NCI-H510A treated with DMSO at 0.1 percent for 48 hours (cell line): Measurements from ENCODE around the gene UBE2F.
A peak's percentile ranks its signal among the peaks of the same experiment; 100 is the strongest.
"Not testable (repeated sequence)": the region's sequence is repeated elsewhere in the genome, so short reads cannot be mapped to it uniquely, and the experiment has no call there.

Experiments used
- DNase-seq: peaks from one replicate; lab custom pipeline; 2025; lab: John Stamatoyannopoulos, UW

UBE2F gene

DNA sequence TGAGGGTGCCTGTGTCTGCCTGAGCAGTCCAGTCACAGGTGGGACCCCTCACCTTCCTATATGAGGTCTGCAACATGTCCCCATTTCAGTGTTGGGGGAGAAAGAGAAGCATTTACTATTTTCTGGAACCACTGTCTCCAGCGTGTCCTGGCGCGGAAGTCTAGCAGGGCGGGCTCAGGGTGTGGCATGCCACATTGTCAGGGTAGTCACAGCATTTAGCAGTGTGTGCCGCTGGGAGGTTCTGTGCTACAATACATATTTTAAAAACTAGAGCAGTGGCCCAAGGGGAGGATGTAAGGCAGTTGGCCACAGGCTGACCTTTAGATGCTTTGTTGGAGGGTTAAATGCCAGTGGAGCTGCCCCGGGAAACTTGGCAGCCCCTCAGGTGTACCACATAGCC, 12.5 kb downstream of the UBE2F start:
- no peak for DNase-seq

DNA sequence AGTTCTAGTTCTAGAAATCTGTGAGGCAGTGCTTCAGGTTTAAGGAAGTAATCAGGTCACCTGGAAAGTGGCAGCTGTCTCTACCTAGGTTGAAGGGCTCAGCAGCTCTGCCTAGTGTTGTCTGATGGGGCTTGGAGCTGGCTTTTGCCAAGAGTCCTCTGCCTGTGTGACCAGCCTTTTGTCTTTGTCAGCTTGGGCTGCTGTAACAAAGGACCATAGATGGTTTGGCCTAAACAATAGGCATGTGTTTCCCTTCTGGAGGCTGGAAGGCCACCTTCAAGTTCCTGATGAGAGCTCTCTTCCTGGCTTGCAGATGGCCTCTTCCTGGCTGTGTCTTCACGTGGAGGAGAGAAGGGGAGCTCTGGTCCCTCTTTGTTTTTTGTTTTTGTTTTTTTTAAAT, 13.3 kb downstream of the UBE2F start:
- DNase-seq: no peak

DNA sequence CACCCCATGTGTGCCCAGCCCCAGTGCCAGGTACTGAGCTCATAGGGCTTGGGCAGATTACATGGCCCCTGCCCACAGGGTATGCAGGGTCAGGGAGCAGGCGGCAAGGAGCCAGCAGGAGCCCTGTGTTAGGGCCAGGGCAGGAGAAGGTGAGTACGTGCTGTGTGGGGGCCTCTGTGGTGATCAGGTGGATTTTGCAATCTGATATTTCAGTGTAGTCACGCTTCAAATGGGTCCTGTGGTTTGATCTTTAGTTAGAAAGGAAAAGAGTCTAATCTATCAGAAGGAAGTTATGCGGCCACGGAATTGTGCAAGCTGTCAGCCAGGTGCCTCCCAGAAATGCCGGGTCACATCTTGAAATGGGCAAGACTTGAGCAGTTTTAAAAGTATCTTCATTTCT, 13.9 kb downstream of the UBE2F start:
- DNase-seq: no peak

DNA sequence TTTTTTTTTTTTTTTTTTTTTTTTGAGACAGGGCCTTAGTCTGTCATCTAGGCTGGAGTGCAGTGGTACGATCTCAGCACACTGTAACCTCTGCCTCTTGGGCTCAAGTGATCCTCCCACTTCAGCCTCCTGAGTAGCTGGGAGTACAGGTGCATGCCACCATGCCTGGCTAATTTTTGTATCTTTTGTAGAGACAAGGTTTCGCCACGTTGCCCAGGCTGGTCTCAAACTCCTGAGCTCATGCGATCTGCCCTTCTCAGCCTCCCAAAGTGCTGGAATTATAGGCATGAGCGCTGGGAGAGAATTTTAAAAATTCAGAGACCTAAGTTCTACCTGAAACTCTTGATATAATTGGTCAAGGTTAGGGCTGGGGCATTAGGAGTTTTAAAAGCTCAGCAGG, 14.8 kb downstream of the UBE2F start:
- DNase-seq: not testable (repeated sequence)

DNA sequence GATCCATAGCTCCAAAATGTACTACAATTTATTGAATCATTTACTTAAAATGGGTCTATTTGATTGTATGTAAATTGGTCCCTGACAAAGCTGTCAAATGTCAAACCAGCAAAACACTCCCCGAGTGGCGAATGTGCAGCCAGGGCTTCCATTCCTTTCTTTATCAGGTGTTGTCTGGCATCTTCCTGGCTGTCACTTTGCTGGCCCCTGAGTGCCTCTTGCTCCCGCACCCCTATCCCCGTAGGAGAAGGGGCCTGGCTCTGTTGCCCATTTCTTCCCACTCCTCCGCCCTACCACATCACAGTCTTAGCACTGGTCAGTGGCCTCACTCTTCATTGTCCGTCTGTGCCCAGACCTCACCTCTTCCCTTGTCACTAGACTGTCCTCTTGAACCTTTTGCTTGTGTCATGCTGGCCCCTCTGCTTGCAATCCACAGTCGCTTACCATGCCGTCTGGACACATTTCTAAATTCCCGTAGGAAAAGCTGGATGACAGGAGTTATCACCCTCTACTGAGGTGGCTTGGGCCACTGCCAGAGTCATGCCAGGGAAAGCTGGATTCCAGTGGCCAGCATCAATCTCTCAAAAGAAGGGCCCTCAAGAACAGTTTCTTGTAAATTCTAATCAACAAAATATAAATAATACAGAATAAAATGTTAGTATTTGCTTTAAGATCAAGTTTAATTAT, 15.4 kb downstream of the UBE2F start:
- no peak for DNase-seq

DNA sequence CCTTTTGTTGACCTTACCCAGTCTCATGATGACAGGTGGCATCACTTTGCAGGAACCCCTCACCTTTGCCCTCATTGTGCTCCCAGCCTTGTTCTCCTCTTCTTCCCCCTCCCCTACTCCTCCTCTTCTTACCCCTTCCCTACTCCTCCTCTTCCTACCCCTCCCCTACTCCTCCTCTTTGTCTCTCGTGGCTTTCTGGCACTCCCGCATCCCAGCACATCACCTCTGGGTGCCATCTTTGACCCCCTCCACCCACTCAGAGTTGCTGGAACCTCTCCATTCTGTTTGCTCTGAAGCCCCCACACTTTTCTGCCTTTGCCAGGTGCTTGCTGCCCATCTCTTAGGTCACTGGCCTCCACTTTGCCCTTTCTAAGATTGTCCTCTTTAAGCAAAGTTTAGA, 17.1 kb downstream of the UBE2F start:
- DNase-seq: no peak

DNA sequence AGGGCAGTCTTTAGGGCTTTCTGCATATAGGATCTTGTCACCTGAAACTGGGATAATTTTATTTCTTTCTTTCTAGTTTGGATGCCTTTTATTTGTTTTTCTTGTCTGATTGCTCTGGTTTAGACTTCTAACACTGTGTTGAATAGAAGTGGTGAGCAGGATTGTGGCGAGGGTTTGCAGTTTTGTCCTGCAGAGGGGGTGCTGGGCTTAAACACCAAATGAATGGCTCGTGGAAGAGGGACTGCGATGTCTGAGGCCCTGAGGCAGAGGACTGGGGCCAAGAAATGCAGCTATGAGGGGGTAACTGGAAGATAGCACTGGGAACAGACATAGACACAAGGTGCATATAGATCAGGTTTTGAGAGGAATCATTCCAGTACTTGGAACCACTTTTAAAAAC, 20.5 kb downstream of the UBE2F start:
- DNase-seq: no peak

DNA sequence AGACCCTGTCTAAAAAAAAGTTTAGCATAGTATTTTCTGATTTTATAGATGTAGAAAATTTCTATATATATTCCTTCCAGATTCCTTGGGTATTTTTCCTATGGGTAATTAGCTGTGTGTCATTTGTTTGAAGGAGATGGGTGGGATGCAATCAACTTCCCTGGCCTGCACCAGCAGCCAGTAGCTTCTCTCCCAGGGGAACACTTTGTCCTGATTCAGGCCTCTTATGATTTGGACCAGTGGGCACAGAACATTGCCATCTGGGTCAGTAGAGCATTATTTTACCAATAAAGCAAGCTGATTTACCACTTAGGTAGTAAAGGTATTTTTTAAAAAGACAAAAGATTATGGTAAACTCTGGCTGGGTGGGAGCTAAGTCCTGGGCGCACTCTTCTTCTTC, 26.9 kb downstream of the UBE2F start:
- no peak for DNase-seq

DNA sequence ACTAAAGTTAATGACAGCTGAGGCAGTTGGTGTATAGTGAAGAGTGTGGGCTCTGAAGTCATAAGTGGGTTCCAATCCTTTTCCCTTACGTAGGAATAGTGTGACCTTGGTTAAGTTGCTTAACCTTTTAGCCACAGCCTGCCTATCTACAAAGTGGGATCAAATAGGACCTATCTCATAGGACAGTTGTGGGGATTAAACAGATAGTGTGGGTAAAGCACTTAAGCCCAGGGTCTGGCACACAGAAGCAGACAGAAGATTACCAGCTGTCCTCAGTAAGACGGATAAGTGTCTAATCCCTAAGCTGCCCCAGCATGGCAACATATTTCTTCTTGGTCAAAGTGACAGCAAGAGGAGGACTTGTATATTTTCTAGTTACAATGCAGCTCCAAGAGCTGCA, 28.2 kb downstream of the UBE2F start:
- no peak for DNase-seq

DNA sequence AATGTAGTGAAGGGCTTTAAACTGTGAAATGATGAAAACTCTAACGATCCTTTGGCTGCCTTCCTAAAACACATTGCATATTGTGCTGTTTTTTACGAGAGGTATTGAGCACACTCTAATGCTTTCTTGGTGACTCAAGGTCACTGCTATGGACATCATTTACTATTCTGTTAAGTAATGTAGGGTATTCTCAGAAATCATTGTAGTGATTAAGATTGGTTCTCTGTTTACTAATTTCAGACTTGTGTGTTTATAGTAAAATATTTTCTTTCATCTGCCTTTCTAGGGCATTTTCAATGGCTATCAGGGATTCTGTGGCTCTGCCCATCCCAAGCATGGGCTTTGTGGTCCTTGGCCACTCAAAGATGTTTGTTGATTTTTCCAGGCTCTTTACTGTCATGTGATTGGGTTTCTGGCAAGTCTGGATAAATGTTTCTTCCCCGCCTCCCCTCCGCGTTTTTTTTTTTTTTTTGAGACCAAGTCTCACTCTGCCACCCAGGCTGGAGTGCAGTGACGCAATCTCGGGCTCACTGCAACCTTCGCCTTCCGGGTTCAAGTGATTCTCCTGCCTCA, 29.3 kb downstream of the UBE2F start:
- peak; percentile 57 for DNase-seq

DNA sequence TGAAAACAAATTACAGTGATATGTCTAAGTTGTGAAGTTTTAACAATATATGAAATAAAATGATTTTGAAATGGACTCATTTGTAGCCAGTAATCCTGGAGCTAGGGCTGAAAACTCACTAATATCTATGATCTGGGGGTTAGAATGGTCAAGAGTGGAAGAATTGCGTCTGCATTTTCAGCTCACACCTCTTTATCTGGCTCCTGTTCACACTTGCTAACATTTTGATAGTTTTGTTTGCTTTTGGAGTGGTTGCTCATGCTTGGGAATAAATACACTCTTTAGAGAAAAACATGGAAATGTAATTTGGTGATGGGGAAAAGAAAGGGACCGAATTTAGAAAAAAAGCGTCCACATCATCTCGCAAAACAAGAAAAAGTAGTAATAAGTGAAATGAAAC, 30.7 kb downstream of the UBE2F start:
- DNase-seq: no peak

DNA sequence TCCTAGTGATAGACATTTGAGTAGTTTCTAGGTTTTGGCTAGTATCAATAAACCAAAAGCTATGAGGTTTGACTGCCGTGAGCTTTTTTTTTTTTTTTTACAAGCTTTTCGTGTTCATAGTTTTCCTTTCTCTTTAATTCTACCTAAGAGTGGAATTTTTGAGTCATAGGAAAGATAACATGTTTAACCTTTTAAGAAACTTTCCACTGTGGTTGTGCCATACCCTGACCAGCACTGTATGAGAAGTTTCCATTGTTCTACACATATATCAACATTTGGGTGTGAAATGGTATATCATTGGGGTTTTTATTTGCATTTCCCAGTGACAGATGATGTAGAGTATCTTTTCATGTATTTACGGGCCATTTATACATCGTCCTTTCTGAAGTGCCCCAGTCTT, 31.7 kb downstream of the UBE2F start:
- no peak for DNase-seq

DNA sequence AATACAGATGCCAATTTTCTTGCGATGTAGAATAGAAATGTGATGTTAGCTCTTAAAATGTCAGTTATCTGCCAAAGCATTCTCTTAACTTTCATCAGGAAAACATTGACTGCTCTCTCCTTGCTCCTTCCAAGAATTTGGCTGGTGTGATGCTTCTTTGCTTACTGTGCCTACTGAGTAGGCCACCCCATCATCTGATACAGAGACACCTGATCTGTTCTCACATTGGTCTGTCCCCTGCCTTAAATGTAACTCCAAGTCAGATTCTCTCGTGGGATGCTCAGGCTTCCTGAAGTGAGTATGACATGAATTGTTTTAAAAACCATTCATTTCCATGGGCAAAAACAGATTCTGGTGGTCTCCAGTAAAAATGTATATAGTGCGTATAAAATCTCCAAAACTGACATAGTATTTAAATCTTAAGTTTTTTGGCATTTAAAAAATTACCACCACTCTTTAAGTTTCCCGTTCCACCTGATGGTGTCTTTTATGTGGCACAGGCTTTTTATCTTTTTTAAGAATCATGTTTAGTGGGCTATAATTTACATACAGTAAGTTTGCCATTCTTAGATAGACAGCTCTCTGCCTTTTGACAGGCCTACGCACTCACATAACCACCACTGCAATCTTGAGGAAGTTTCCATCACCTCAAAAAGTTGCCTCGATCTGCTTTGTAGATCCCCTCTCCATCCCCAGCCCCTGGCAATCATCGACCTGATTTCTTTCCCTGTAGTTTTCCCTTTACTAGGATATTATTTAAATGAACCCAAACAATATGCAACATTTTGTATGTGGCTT, 36.6 kb downstream of the UBE2F start:
- no peak for DNase-seq

DNA sequence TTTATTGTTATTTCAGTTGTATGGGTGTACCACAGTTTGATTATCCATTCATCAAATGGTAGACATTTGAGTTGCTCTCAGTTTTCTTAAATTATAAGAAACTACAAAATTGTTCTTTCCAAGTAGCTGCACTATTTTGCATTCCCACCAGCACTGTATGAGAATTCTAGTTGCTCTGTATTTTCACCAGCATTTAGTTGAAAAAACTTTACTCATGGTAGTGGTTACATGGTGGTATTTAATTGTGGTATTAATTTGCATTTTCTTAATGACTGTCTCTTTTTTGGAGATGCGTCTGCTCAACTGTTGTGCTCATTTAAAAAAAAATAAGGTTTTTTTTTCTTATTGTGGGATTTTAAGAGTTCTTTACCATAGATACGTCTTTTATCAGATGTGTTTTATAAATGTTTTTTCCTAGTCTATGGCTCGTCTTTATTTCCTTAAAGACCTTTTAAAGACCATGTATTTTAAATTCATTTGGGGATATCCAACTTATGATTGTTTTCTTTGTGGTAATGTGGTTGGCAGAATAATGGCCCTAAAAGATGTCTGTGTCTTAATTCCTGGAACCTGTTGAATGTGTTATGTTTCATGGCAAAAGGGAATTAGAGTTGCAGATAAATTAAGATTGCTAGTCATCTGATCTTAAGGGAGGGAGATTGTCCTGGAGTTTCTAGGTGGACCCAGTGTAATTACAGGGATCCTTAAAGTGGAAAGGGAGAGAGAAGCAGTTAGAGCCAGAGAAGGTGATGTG, 37.4 kb downstream of the UBE2F start:
- DNase-seq: no peak

DNA sequence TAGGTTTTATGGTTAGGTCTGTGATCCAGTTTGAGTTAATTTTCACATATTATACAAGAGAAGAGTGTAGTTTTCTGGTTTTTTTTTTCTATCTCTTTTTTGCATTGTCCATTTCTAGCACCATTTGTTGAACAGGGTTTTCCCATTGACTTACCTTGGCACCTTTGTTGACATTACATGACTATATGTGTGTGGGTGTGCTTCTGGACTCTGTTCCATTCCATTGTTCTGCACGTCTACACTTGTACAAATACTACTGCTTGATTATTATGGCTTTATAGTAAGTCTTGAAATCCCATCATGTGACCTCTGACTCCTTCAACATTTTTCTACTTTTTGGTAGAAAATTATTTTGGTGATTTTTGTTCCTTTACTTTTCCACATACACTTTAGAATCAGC, 38.7 kb downstream of the UBE2F start:
- DNase-seq: no peak

DNA sequence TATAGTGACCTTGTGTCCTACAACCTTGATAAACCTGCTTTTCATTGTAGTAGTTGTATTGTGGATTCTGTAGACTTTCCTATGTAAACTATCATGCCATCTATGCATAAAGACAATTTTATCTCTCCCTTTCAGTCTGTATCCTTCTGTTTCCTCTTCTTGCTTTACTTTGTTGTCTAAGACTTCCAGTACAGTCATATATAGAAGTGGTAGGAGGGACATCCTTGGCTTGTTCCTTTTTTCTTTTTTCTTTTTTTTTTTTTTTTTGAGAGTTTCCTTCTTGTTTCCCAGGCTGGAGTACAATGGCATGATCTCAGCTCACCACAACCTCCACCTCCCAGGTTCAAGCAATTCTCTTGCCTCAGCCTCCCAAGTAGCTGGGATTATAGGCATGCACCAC, 39.7 kb downstream of the UBE2F start:
- no peak for DNase-seq

DNA sequence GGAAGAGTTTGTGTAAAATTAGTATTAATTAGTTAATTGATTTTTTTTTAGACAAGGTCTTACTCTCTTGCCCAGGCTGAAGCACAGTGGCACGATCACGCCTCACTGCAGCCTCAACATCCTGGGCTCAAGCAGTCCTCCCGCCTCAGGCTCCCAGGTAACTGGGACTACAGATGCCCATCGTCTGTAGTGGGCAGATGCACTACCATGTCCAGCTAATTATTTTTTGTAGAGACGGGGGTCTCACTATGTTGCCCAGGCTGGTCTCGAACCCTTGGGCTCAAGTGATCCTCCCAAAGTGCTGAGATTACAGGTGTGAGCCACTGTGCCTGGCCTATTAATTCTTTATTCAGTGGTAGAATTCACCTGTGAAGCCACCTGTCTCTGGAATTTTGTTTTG, 41.1 kb downstream of the UBE2F start:
- DNase-seq: no peak

DNA sequence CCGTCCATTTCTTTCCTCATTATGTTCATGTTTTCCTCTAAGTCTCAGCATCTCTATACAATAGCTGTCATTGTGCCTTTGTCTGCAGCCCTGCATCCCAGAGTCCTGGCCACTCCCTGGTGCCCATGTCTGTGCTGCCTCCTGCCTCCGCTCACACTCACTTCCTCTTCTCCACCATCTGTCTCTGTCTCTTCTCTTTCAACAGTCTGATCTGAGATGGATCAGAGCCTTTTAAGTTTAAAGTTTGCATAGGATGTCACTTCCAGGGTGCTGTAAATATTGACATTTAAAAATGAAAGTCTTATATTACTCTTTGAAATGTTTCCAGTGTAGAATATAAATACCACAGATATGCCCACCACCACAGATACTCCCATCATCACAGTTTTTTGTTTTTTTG, 42.7 kb downstream of the UBE2F start:
- peak; percentile 47 for DNase-seq

DNA sequence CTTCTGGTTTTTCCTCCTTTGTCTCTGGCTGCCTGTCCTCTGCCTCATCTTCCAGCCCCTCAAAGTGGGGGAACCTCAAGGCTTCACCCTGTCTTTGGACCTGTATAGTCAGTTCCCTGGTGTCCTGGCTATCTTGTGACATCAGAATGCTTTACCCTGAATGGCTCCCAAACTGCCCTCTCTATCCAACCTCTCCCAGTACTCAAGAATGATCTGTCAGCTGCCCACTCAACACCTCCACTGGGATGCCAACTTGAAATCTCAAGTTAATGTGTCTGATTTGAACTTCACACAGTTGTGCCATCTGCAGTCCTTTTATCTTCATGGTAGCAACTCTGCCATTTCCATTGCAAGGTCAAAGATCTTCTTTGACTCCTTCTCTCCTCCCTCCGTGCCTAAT, 43.8 kb downstream of the UBE2F start:
- DNase-seq: no peak

DNA sequence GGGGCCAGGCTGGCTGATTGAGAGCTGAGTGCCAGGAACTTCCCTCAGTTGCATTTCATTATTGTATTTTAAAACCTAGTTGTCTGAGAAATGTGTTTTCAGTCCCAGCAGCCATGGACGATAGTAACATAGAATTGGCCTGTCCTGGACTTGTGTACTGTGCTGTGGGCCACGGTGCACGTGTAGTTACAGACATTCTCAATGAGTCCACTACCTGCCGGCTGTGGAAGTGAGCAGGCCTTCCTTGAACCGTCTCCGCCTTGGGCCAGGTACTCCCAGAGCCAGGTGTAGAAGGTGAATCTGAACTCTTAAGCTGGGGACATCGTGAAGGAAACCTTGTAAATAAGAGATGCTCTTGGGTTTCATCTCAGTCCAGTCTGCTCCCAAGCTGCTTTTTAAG, 47.0 kb downstream of the UBE2F start:
- no peak for DNase-seq

DNA sequence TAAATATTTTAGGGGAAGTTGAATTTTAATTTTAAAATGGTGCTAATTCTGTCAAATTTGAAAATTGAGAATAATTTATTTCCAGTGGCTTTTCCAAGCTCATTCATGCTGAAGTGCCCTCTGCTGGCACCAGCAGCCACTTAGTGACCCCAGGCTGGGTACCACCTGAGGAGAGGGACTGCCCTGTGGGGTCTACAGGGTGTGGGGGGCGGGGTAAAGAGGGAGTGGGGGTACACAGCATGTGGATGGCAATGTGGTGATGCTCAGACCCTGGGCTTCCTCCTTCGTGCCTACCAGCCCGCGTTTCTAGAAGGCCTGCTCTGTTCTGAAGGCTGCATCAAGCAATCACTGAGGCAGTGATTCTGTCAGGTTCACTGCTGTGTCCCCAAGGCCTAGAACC, 48.9 kb downstream of the UBE2F start:
- DNase-seq: no peak

DNA sequence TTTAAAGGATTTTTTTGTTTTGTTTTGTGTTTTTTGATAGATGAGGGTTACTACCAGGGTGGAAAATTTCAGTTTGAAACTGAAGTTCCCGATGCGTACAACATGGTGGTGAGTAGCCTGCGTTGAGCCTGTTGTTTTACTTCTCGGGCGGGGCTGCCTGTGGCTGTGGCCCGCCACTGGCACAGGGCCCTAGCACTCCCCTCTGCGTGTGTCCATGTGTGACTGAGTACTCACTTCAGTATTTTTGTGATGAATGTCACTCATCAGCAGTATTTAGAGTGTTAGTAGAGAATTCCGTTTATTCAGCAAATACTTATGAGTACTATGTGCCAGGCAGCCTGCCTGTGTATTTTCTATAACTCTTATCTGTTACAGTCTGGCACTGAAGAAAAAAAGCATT, 49.7 kb downstream of the UBE2F start:
- peak; percentile 56 for DNase-seq

DNA sequence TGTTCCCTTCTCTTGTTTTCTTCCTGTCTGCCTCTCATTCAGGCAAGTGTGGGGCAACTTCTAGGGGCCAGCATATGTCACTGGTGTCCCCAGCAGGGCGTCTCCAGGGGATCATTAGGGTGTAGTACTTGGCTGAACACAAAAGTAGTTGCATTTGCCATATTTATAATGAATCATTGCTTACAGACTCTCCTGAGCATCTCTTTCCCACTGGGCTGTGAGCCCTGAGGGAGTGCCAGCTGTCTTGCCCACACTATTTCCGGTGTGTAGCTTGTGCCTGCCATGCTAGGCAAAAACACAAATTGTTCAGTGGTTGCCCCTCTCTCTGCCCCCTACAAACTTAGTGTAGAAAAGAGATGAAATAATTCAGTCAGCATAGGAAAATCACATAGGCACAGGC, 53.1 kb downstream of the UBE2F start:
- no peak for DNase-seq
